ENCODE data around the gene CCDC152.

- TF ChIP-seq CTCF (IDR thresholded peaks at IDR 0.05; ENCODE audit: borderline replicate concordance, extremely low read depth, low read length, poor library complexity, severe bottlenecking) (no peak), EZH2 (IDR thresholded peaks at IDR 0.05; ENCODE audit: borderline replicate concordance, low read depth, low read length, severe bottlenecking) (no peak)
Measured at GRCh38 chr5:42751044-42751443, 5.6 kb upstream of the CCDC152 start.
